Heart left ventricle (tissue), 16 donors: ENCODE data around the gene TLR3. TPM values are rescaled to one million over a fixed set of nuclear protein-coding genes. Genes with fewer than 3 reads are reported as not detected.

Experiments
- ATAC-seq, 4 donors: fragments of 200-7000 bp; cut with Tn5 transposase; one replicate each; pipeline ENCODE4 v1.9.1; 2020 to 2022; ENCODE audit warnings: moderate library complexity in 4 of 4, mild to moderate bottlenecking in 3 of 4, moderate number of reproducible peaks in 1 of 4
- DNase-seq, 5 donors: peaks; one replicate each; pipeline ENCODE4 v3.0.0-alpha.2; 2020
- H3K27ac ChIP-seq, 12 donors: fragments of 200-600 bp; sonication (generic) in 4 of 12; one replicate each; pipeline versions ENCODE4 v1.5.0 to v1.8.0; 2016 to 2022; ENCODE audit warnings: mild to moderate bottlenecking in 2 of 12
- H3K27me3 ChIP-seq, 9 donors: fragments of 200-600 bp; sonication (generic) in 2 of 9; one replicate each; pipeline versions ENCODE4 v1.5.1 to v1.8.0; 2016 to 2022; ENCODE audit warnings: mild to moderate bottlenecking in 3 of 9
- H3K36me3 ChIP-seq, 9 donors: fragments of 200-600 bp; sonication (generic) in 2 of 9; one replicate each; pipeline versions ENCODE4 v1.5.0 to v1.8.0; 2018 to 2022; ENCODE audit warnings: mild to moderate bottlenecking in 2 of 9
- H3K4me1 ChIP-seq, 12 donors: fragments of 200-600 bp; sonication (generic) in 4 of 12; one replicate each; pipeline versions ENCODE4 v1.5.0 to v1.8.0; 2016 to 2022; ENCODE audit warnings: mild to moderate bottlenecking in 3 of 12
- H3K4me3 ChIP-seq, 12 donors: fragments of 200-600 bp; sonication (generic) in 4 of 12; one replicate each; pipeline versions ENCODE4 v1.5.0 to v1.8.0; 2017 to 2022; ENCODE audit warnings: mild to moderate bottlenecking in 9 of 12, moderate library complexity in 4 of 12
- H3K9me3 ChIP-seq, 12 donors: fragments of 200-600 bp; sonication (generic) in 4 of 12; one replicate each; pipeline versions ENCODE4 v1.5.0 to v1.8.0; 2016 to 2022; ENCODE audit warnings: mild to moderate bottlenecking in 1 of 12
- CTCF ChIP-seq, 12 donors: fragments of 200-600 bp; sonication (generic) in 4 of 12; IDR thresholded peaks; one replicate each; pipeline versions ENCODE4 v1.5.0 to v1.8.0; 2018 to 2022; ENCODE audit warnings: antibody characterized with exemption in 12 of 12, mild to moderate bottlenecking in 5 of 12
- POLR2A ChIP-seq, 2 donors: fragments of 450-650 bp; IDR thresholded peaks; one replicate each; pipeline ENCODE4 v1.6.1; 2017; ENCODE audit warnings: antibody characterized with exemption in 2 of 2, mild to moderate bottlenecking in 2 of 2, moderate library complexity in 2 of 2
- WGBS, 4 donors: extraction: QIAGEN DNeasy Blood & Tissue Kit in 2 of 4; methylation state at CpG; one replicate each; pipeline versions ENCODE4 v1.1.5 to v1.1.7; 2013 to 2018; 5-methylcytosine and 5-hydroxymethylcytosine counted together
- intact Hi-C, 10 donors: fragments of 100-400 bp; cut with DNase I; formaldehyde crosslinking; loops; one replicate each; pipeline versions ENCODE4 v1.11.1 to v1.14.2; 2022
- polyA plus RNA-seq, 2 donors: library from polyadenylated mRNA; stranded (reverse); fragments of 200-250 nt; gene quantifications; one replicate each; pipeline ENCODE4 v1.2.3, GENCODE V29; 2013
- total RNA-seq, 9 donors: library from RNA; depleted of rRNA in 2 of 9; stranded (reverse); fragments of >200 nt in 2 of 9; fragmentation: NEBNext Ultra II Directional in 3 of 9; extraction: Animal tissue kit (Norgen Biotek cat#: 25700) in 3 of 9; gene quantifications; one replicate each; pipeline versions ENCODE4 v1.1.0 to v1.2.4, GENCODE V29; 2016 to 2023
- donor health status: ischemic (EF 13 %, LVEDD 7.1; RV severe dilation, severe dysfunction).
- donor health status: healthy with polysubstance abuse.
- donor health status: DM: no; HTN: yes; CAD: no.
- donor health status: DM: no; HTN: no; CAD: no.
- donor health status: ischemic (EF 25% LVEDD 6.9; RV normal size, moderate dysfunction).
- donor health status: ischemic (EF 25% LVEDD 5.7; RV mildly dilated, moderate dysfunction).
- donor health status: healthy.
- donor health status: DM: yes; HTN: yes; CAD: no.
- donor health status: ischemic (EF 35%, LVEDD 5.7; RV mildly dilated, moderate dysfunction).
- donor health status: nonischemic (EF 11% LVEDD 7.7; RV severe dilation, severe dysfunction).
- donor health status: DM: yes; HTN: yes; CAD: no.
- donor health status: PGD.
- donor health status: ischemic (EF 29% LVEDD 5.4; RV normal size, mild dysfunction).
- donor health status: nonischemic (EF 23%, LVEDD 6.1; RV moderate dilation, normal function).

TLR3 gene
- total and polyA plus RNA-seq, 11 donors = 0.69 to 18.6 (median 2.8) TPM

GRCh38 chr4:186137196-186137794, 68.3 kb downstream of the TLR3 start:
- no peak overlapping the region for H3K27ac ChIP-seq
- H3K4me1 ChIP-seq = peaks cover 0 to 5% (median 0%) of the 10 kb centered on the region in 12 donors
- no peaks in the 10 kb centered on the region for H3K36me3 ChIP-seq
- ATAC-seq (peak in 1 of 4 donors; percentile 32), DNase-seq (no peak)
- peak overlapping the region in 3 of 12 donors; percentile 4 to 37 (median 27) for H3K4me3 ChIP-seq
- intact Hi-C loops = loop anchor here (2.0 to 5.0 kb wide), 3 partner anchors 60 to 70 kb away; partner anchors contain the start of gene TLR3 (in 9 of the 10)
- TF ChIP-seq CTCF (IDR thresholded peaks at IDR 0.05) (peak; percentile 45 to 78 (median 67)), POLR2A (IDR thresholded peaks at IDR 0.05) (no peak)
- 56 to 73% (median 65%) methylated on average over 6 of the region's 6 CpGs for WGBS, 4 donors
- H3K27me3 ChIP-seq = no peaks in the 10 kb centered on the region
- H3K9me3 ChIP-seq = no peaks in the 10 kb centered on the region

Other genes with a start within 250 kb of the TLR3 start
- 10 to 100 TPM in 2 of 9 donors, 1 to 10 TPM in 7; 6.5 to 13.0 (median 8.6) TPM for gene FAM149A, start 35.5 kb downstream of the TLR3 start, total RNA-seq
- gene FAM149A, start 35.5 kb downstream of the TLR3 start, polyA plus RNA-seq = 1 to 10 TPM; 1.6 to 2.2 TPM
- 10 to 100 TPM; 15.8 to 44.6 (median 28.6) TPM for gene CYP4V2, start 122.4 kb downstream of the TLR3 start, total RNA-seq
- 10 to 100 TPM; 14.4 to 17.3 TPM for gene CYP4V2, start 122.4 kb downstream of the TLR3 start, polyA plus RNA-seq
- 1 to 10 TPM in 4 of 9 donors, under 1 TPM in 5; 0.35 to 2.1 (median 1.00) TPM for gene KLKB1, start 158.4 kb downstream of the TLR3 start, total RNA-seq
- under 1 TPM; 0.33 to 0.72 TPM for gene KLKB1, start 158.4 kb downstream of the TLR3 start, polyA plus RNA-seq
- not detected for gene F11, start 197.0 kb downstream of the TLR3 start, total RNA-seq
- gene F11, start 197.0 kb downstream of the TLR3 start, polyA plus RNA-seq = not detected